Measurements from ENCODE around the gene CCDC17.
A peak's percentile ranks its signal among the peaks of the same experiment; 100 is the strongest.

CCDC17 gene

DNA sequence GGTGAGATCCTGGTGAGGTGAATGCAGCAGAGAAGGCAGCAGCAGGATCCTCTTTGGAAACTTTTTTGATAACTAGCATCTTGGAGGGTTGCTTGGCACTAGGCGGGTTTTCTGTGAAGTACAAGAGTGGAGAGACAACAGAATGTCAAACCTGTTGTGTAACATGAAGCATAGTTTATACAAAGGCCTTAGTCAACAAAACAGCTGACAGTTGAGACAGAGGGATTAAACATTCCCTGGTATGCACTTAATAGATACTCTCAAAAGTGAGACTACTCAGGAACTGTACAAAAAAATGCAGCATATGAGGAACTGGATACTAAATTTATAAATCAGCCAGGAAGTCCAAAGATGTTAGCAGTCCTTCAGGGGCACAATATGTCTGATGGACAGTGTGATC is 16.4 kb upstream of the CCDC17 start:
- TF ChIP-seq POLR2A (IDR thresholded peaks at IDR 0.05; ENCODE audit: extremely low read depth, insufficient read length) (no peak), MYC (IDR thresholded peaks at IDR 0.05; ENCODE audit: low read depth, low read length) (no peak)
- TF ChIP-seq, protein P1, sequence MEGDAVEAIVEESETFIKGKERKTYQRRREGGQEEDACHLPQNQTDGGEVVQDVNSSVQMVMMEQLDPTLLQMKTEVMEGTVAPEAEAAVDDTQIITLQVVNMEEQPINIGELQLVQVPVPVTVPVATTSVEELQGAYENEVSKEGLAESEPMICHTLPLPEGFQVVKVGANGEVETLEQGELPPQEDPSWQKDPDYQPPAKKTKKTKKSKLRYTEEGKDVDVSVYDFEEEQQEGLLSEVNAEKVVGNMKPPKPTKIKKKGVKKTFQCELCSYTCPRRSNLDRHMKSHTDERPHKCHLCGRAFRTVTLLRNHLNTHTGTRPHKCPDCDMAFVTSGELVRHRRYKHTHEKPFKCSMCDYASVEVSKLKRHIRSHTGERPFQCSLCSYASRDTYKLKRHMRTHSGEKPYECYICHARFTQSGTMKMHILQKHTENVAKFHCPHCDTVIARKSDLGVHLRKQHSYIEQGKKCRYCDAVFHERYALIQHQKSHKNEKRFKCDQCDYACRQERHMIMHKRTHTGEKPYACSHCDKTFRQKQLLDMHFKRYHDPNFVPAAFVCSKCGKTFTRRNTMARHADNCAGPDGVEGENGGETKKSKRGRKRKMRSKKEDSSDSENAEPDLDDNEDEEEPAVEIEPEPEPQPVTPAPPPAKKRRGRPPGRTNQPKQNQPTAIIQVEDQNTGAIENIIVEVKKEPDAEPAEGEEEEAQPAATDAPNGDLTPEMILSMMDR (IDR thresholded peaks at IDR 0.05; ENCODE audit: low read depth, low read length): no peak
- TF ChIP-seq, protein P2, sequence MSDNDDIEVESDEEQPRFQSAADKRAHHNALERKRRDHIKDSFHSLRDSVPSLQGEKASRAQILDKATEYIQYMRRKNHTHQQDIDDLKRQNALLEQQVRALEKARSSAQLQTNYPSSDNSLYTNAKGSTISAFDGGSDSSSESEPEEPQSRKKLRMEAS (IDR thresholded peaks at IDR 0.05; ENCODE audit: low read depth, low read length): no peak
- DNase-seq (ENCODE audit: low read depth): no peak
- H3K4me3 ChIP-seq (ENCODE audit: low read depth, low read length): no peak overlapping the region

DNA sequence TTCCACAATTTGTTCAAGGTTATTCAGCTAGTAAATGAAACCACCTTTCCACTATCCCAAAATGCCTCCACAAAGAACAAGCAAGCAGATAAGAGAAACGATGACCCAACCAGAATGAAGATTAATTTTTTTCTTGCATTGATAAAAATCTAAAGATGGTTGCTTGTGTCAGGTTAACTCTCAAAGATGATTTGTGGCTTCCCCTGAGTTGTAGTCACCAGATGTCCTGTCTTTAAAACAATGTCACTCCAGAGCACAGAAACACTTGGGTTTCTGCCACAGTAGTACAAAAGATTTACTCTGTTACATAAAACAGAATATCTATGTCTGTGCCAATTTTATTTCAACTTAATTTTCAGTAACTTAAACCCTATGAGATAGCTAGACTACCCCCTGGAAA is 11.4 kb upstream of the CCDC17 start:
- no peak for DNase-seq (ENCODE audit: low read depth)
- TF ChIP-seq, protein P2 (IDR thresholded peaks at IDR 0.05; ENCODE audit: low read depth, low read length): no peak
- TF ChIP-seq, protein P1 (IDR thresholded peaks at IDR 0.05; ENCODE audit: low read depth, low read length): no peak
- TF ChIP-seq POLR2A (IDR thresholded peaks at IDR 0.05; ENCODE audit: extremely low read depth, insufficient read length) (no peak), MYC (IDR thresholded peaks at IDR 0.05; ENCODE audit: low read depth, low read length) (no peak)
- H3K4me3 ChIP-seq (ENCODE audit: low read depth, low read length): no peak overlapping the region

DNA sequence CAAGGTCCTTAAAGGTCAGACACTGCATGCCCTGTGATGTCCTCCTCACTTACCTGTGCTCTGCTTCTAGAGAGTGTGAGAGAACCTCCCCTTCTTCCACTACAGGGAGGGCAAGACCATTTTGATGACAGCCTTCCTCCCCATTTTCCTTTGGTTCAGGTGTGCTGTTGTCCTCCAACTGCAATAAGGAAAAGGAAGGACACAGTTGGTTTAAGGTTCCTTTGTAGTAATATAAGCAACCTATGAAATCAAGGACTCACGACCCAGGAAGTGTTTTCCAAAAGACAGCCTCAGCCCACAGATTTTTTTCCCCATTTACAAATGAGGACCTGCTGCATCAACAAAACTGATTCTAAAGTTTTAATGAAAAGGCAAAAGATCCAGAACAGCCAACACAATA is 6.6 kb upstream of the CCDC17 start:
- no peak for DNase-seq (ENCODE audit: low read depth)
- no peak for TF ChIP-seq MYC (IDR thresholded peaks at IDR 0.05; ENCODE audit: low read depth, low read length)
- TF ChIP-seq, protein P1 (IDR thresholded peaks at IDR 0.05; ENCODE audit: low read depth, low read length): no peak
- TF ChIP-seq, protein P2 (IDR thresholded peaks at IDR 0.05; ENCODE audit: low read depth, low read length): no peak
- TF ChIP-seq POLR2A (IDR thresholded peaks at IDR 0.05; ENCODE audit: extremely low read depth, insufficient read length): no peak
- H3K4me3 ChIP-seq (ENCODE audit: low read depth, low read length): no peak overlapping the region

DNA sequence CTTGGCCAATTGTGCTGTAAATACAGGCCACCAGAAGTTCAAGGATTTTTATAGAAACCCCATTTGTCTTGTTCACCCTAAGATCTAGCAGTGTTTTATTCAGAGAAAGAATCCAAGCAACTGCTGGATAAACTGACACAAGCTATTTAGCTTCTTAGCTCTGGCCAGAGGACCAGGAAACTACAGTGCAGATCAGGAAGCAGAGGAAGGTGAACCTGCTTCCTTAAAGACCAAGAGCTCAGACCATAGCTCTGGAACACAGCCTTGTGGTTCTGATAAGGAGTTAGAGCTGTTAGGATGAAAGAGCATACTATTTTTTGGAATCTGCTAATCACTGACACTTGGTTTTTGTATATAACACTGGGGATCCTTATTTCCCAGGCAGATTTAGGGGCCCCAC is 5.2 kb upstream of the CCDC17 start:
- no peak for DNase-seq (ENCODE audit: low read depth)
- no peak for TF ChIP-seq MYC (IDR thresholded peaks at IDR 0.05; ENCODE audit: low read depth, low read length)
- TF ChIP-seq POLR2A (IDR thresholded peaks at IDR 0.05; ENCODE audit: extremely low read depth, insufficient read length): no peak
- TF ChIP-seq, protein P1 (IDR thresholded peaks at IDR 0.05; ENCODE audit: low read depth, low read length): no peak
- TF ChIP-seq, protein P2 (IDR thresholded peaks at IDR 0.05; ENCODE audit: low read depth, low read length): no peak
- H3K4me3 ChIP-seq (ENCODE audit: low read depth, low read length): no peak overlapping the region

DNA sequence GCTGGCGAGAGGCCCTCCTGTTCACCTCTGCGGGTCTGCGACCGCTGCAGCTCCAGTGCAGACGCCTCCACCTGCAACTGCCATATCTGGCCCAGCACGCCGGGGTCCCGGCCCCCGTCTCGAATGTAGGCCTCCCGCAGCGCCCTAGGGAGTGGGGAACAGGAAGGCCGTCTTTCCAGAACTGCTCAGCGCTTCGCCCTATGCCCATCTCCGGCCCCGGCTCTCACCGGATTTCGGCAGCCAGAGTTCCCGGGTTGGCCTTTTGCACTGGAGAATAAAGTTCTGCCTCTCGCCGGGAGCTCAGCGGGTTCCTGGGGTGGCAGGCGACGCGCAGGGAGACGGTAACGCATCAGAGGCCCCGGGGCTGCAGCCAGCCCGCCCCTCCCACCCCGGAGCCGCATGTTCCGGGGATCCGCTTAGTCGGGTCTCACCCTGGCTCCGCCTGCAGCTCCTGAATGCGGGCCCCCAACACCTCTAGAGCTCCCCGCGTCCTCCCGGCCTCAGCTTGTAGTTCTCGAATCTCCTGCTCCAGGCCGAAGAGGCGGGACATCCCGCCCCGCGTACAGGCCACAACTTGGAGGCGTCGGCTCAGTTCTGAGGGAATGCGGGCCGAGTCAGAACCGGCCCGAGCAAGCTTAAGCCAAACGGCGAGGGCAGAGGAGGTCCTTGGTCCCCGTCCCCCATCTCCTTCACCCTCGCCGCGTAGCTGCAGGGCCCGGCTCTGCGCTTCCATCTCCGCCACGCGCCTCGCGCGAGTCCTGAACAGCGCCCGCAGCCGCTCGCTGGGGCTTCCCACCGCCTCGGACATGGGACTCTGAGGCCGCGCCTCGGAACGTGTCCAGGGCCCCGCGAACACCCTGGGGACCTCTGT is 1.1 kb downstream of the CCDC17 start:
- TF ChIP-seq, protein P2 (IDR thresholded peaks at IDR 0.05; ENCODE audit: low read depth, low read length): no peak

DNA sequence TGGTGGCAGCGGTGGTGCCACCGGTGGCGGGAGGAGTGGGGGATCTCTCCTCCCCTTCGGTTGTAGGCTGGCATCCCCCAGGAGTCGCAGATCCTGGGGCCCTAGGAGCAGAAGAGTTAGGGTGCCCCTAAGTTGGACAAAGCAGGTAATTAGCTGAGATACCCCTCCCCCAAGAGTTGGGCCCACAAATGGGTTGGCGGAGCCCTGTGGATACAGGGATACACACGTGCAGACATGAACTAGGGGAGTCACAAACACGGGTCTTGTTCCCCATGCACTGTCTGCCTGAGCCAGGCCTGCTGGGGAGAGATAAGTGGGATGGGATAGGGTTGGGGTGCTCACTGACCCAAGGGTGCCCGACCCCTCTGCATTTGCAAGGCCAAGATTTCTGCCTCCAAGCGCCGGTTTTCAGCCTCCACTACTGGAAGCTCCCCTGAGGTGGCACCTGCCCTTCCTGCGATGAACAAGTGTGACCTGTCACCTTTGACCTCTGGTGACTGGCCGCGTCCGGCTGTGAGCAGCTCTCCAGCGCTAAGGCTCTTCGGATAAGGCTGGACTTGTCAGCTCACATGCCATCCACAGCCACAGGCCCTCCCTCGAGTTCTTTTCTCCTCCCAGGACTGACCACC is 1.8 kb downstream of the CCDC17 start:
- H3K4me3 ChIP-seq (ENCODE audit: low read depth, low read length): no peak overlapping the region
- TF ChIP-seq, protein P2 (IDR thresholded peaks at IDR 0.05; ENCODE audit: low read depth, low read length): no peak
- TF ChIP-seq, protein P1 (IDR thresholded peaks at IDR 0.05; ENCODE audit: low read depth, low read length): no peak
- TF ChIP-seq POLR2A (IDR thresholded peaks at IDR 0.05; ENCODE audit: extremely low read depth, insufficient read length) (no peak), MYC (IDR thresholded peaks at IDR 0.05; ENCODE audit: low read depth, low read length) (no peak)
- DNase-seq (ENCODE audit: low read depth): peak; percentile 14

More for the DNA sequence above, 1.1 kb downstream of the CCDC17 start:
- H3K4me3 ChIP-seq (ENCODE audit: low read depth, low read length): no peak overlapping the region
- DNase-seq (ENCODE audit: low read depth): no peak
